CD4-positive, alpha-beta T cell treated with Interleukin-15 for 1 hour (primary cell): ENCODE measurements around the gene KDM4B.
A peak's percentile ranks its signal among the peaks of the same experiment; 100 is the strongest.
"Not testable (repeated sequence)": the region's sequence is repeated elsewhere in the genome, so short reads cannot be mapped to it uniquely, and the experiment has no call there.

ENCODE experiments used
- DNase-seq: peaks from one replicate; pipeline ENCODE4 v3.0.0-alpha.2; 2020

KDM4B gene

GRCh38 chr19:5154799-5155426 is 186.0 kb downstream of the KDM4B start:
- DNase-seq, result no peak

- DNase-seq, result no peak
These were observed 186.8 kb downstream of the KDM4B start for GRCh38 chr19:5155586-5156210.

- no peak for DNase-seq
These were observed 187.5 kb downstream of the KDM4B start for GRCh38 chr19:5156231-5156986.

GRCh38 chr19:5157186-5157585 is 188.3 kb downstream of the KDM4B start:
- DNase-seq, result no peak

- not testable (repeated sequence) for DNase-seq
These were observed 189.7 kb downstream of the KDM4B start for GRCh38 chr19:5158549-5159134.

GRCh38 chr19:5160158-5160795 is 191.4 kb downstream of the KDM4B start:
- DNase-seq, result not testable (repeated sequence)

GRCh38 chr19:5164845-5165696 is 196.2 kb downstream of the KDM4B start:
- DNase-seq, result not testable (repeated sequence)

GRCh38 chr19:5165697-5166019 is 196.7 kb downstream of the KDM4B start:
- DNase-seq, result no peak

GRCh38 chr19:5166262-5166661 is 197.3 kb downstream of the KDM4B start:
- DNase-seq, result no peak

GRCh38 chr19:5170329-5170745 is 201.4 kb downstream of the KDM4B start:
- DNase-seq, result peak; percentile 30

- DNase-seq, result no peak
These were observed 202.8 kb downstream of the KDM4B start for GRCh38 chr19:5171711-5172110.

- no peak for DNase-seq
These were observed 204.1 kb downstream of the KDM4B start for GRCh38 chr19:5172859-5173630.

- no peak for DNase-seq
These were observed 205.1 kb downstream of the KDM4B start for GRCh38 chr19:5173993-5174392.

GRCh38 chr19:5177745-5178450 is 209.0 kb downstream of the KDM4B start:
- no peak for DNase-seq

- no peak for DNase-seq
These were observed 209.9 kb downstream of the KDM4B start for GRCh38 chr19:5178841-5179240.

- DNase-seq, result no peak
These were observed 210.3 kb downstream of the KDM4B start for GRCh38 chr19:5179256-5179655.

- DNase-seq, result no peak
These were observed 212.4 kb downstream of the KDM4B start for GRCh38 chr19:5181329-5181728.

- no peak for DNase-seq
These were observed 213.8 kb downstream of the KDM4B start for GRCh38 chr19:5182751-5183150.

GRCh38 chr19:5183616-5184015 is 214.7 kb downstream of the KDM4B start:
- no peak for DNase-seq

GRCh38 chr19:5184930-5185329 is 216.0 kb downstream of the KDM4B start:
- no peak for DNase-seq
